IPS-NIHi7 (cell line): ENCODE results near the gene C14orf93.
"Not testable (repeated sequence)": the region's sequence is repeated elsewhere in the genome, so short reads cannot be mapped to it uniquely, and the experiment has no call there.

Source experiments
- DNase-seq: peaks from one replicate; pipeline ENCODE4 v3.0.0; 2012; ENCODE audit warnings: mixed read lengths; ENCODE audit errors: extremely low spot score

Gene C14orf93

GRCh38 chr14:23021434-23021833 lies 11.5 kb upstream of the C14orf93 start:
- no peak for DNase-seq

GRCh38 chr14:23020143-23021128 lies 10.5 kb upstream of the C14orf93 start:
- no peak for DNase-seq

GRCh38 chr14:23018107-23018506 lies 8.2 kb upstream of the C14orf93 start:
- DNase-seq: no peak

GRCh38 chr14:23017091-23017490 lies 7.1 kb upstream of the C14orf93 start:
- no peak for DNase-seq

- DNase-seq: no peak
These were observed 5.7 kb upstream of the C14orf93 start for GRCh38 chr14:23015618-23016017.

- not testable (repeated sequence) for DNase-seq
These were observed 3.8 kb upstream of the C14orf93 start for GRCh38 chr14:23013749-23014054.

GRCh38 chr14:23013054-23013748 lies 3.3 kb upstream of the C14orf93 start:
- DNase-seq: no peak

- DNase-seq: no peak
These were observed 432 bp downstream of the C14orf93 start for GRCh38 chr14:23009483-23009938.

GRCh38 chr14:23008831-23009230 lies 1.1 kb downstream of the C14orf93 start:
- DNase-seq: no peak

- peak; percentile 96 for DNase-seq
These were observed 3.2 kb downstream of the C14orf93 start for GRCh38 chr14:23006544-23007419.

- no peak for DNase-seq
These were observed 3.8 kb downstream of the C14orf93 start for GRCh38 chr14:23006188-23006534.

- no peak for DNase-seq
These were observed 4.3 kb downstream of the C14orf93 start for GRCh38 chr14:23005451-23006187.

GRCh38 chr14:23004274-23004673 lies 5.7 kb downstream of the C14orf93 start:
- DNase-seq: not testable (repeated sequence)

GRCh38 chr14:23002592-23002991 lies 7.4 kb downstream of the C14orf93 start:
- no peak for DNase-seq

- DNase-seq: no peak
These were observed 9.1 kb downstream of the C14orf93 start for GRCh38 chr14:23000860-23001259.

GRCh38 chr14:22998329-22999012 lies 11.5 kb downstream of the C14orf93 start:
- no peak for DNase-seq

GRCh38 chr14:22997676-22998323 lies 12.1 kb downstream of the C14orf93 start:
- DNase-seq: no peak

GRCh38 chr14:22996768-22997654 lies 12.9 kb downstream of the C14orf93 start:
- no peak for DNase-seq
